K562 (cell line): Measurements from ENCODE around the gene CIAO1. TPM values are rescaled to one million over a fixed set of nuclear protein-coding genes. Genes with fewer than 3 reads are reported as not detected.
A peak's percentile ranks its signal among the peaks of the same experiment; 100 is the strongest.

Experiments used
- CBX8 ChIP-seq: fragments of 200-600 bp; sonication (generic); IDR thresholded peaks from 2 replicates; pipeline ENCODE4 v1.6.1; 2012; ENCODE audit warnings: borderline replicate concordance, mixed run types, low read depth, mild to moderate bottlenecking, moderate library complexity, mixed read lengths, low read length, control low read depth, inconsistent platforms; ENCODE audit not compliant: poor library complexity, severe bottlenecking; ENCODE audit errors: extremely low read depth
- CHD1 ChIP-seq: fragments of 200-600 bp; sonication (generic); IDR thresholded peaks from one replicate; pipeline ENCODE4 v1.6.1; 2012; ENCODE audit warnings: mild to moderate bottlenecking, moderate library complexity, low read length, inconsistent platforms
- CUX1 ChIP-seq: fragments of 200-800 bp; sonication (Bioruptor generic); IDR thresholded peaks from 2 replicates; pipeline ENCODE4 v1.6.1; 2016; ENCODE audit warnings: missing genetic modification characterization, missing compliant biosample characterization
- GTF2E2 ChIP-seq: fragments of 200-800 bp; sonication (Bioruptor generic); IDR thresholded peaks from 2 replicates; pipeline ENCODE4 v1.6.1; 2016; ENCODE audit warnings: missing genetic modification characterization, missing compliant biosample characterization
- HMG20B ChIP-seq: fragments of 250-450 bp; sonication (Bioruptor Pico); IDR thresholded peaks from 2 replicates; pipeline ENCODE4 v1.5.0; 2021; ENCODE audit warnings: mild to moderate bottlenecking
- POLR2AphosphoS2 ChIP-seq: IDR thresholded peaks from 2 replicates; pipeline ENCODE4 v1.6.1; 2012; ENCODE audit warnings: low read length, improper control_type of control experiment
- PTBP1 ChIP-seq: fragments of 200-400 bp; formaldehyde crosslinking; IDR thresholded peaks from 2 replicates; pipeline ENCODE4 v1.6.1; 2017; ENCODE audit warnings: low read depth, low read length
- SMAD1 ChIP-seq: fragments of 150-350 bp; IDR thresholded peaks from 2 replicates; pipeline ENCODE4 v1.6.1; 2014; ENCODE audit warnings: low read length, low read depth; ENCODE audit not compliant: partially characterized antibody
- SMAD4 ChIP-seq: fragments of 250-450 bp; sonication (Bioruptor Pico); conservative IDR thresholded peaks from 2 replicates; pipeline ENCODE4 v1.8.0; 2021; ENCODE audit warnings: inconsistent platforms, mild to moderate bottlenecking, moderate library complexity
- SRSF1 ChIP-seq: fragments of 200-400 bp; formaldehyde crosslinking; IDR thresholded peaks from 2 replicates; pipeline ENCODE4 v1.6.1; 2017; ENCODE audit warnings: mild to moderate bottlenecking, low read depth, low read length, moderate library complexity
- STAT6 ChIP-seq: sonication (generic); formaldehyde crosslinking; IDR thresholded peaks from 2 replicates; pipeline ENCODE4 v1.8.1; 2023; ENCODE audit warnings: mild to moderate bottlenecking, missing genetic modification reagents
- ZMIZ1 ChIP-seq, 2 experiments: fragments of 150-350 bp in 1 of 2; IDR thresholded peaks; 2 replicates each; pipeline ENCODE4 v1.6.1; 2012 to 2016; ENCODE audit warnings: low read depth in 2 of 2, low read length in 2 of 2, mild to moderate bottlenecking in 1 of 2, moderate library complexity in 1 of 2
- ZNF175 ChIP-seq: fragments of 200-800 bp; sonication (Bioruptor generic); IDR thresholded peaks from 2 replicates; pipeline ENCODE4 v1.6.1; 2016; ENCODE audit warnings: low read depth, mild to moderate bottlenecking, missing genetic modification characterization, missing compliant biosample characterization
- ZNF780A ChIP-seq: fragments of 250-450 bp; sonication (Bioruptor Pico); IDR thresholded peaks from 2 replicates; pipeline ENCODE4 v1.5.0; 2021; ENCODE audit warnings: mild to moderate bottlenecking
- polyA plus RNA-seq, 8 experiments: library from polyadenylated mRNA; depleted of rRNA in 4 of 8; stranded (reverse) in 5 of 8; unstranded in 3 of 8; fragments of >200 nt; fragmentation: Nextera tagmentation in 2 of 8; fragmentation: Illumina TruSeq in 1 of 8; extraction: Ambion mirVana in 2 of 8; extraction: Trizol in 1 of 8; gene quantifications; 2 replicates each; pipeline versions ENCODE4 v1.2.1 to v1.2.3, GENCODE V29; 2011 to 2014; ENCODE audit warnings: inconsistent platforms in 1 of 8, missing spikeins in 1 of 8
- total RNA-seq, 7 experiments: library from RNA; depleted of rRNA in 6 of 7; stranded (reverse); fragments of >200 nt in 6 of 7; fragmentation: Illumina TruSeq in 2 of 7; extraction: Trizol in 2 of 7; gene quantifications; 2 replicates each; pipeline versions ENCODE4 v1.2.1 to v1.2.3, GENCODE V29; 2011 to 2021; ENCODE audit warnings: low replicate concordance in 1 of 7

Gene CIAO1
- total and polyA plus RNA-seq, 9 of the 15 experiments (the other 6 are each of a cell fraction or from before 2014, with no cell fraction given): 11.4 to 156 (median 92.8) TPM

- TF ChIP-seq CUX1 (no peak), PTBP1 (peak; percentile 8; the same call in 1 of the 2 replicates), GTF2E2 (tag) (peak; percentile 95; the same call in 1 of the 2 replicates), ZNF175 (CRISPR knock-in tag) (peak; percentile 83; the same call in 1 of the 2 replicates), HMG20B (CRISPR knock-in tag) (no peak), STAT6 (peak; percentile 90; the same call in 1 of the 2 replicates), SRSF1 (no peak), SMAD1 (peak; percentile 59), ZNF780A (no peak), CBX8 (no peak), ZMIZ1 (IDR thresholded peaks at IDR 0.05; ENCODE audit: low read depth in 2 of 2, low read length in 2 of 2) (no peak), SMAD4 (CRISPR knock-in tag) (peak; percentile 35; the same call in 1 of the 2 replicates), POLR2AphosphoS2 (no peak; the same call in 1 of the 2 replicates), CHD1 (peak; percentile 28)
Measured at GRCh38 chr2:96305091-96305978, 39.3 kb downstream of the CIAO1 start, which contains the start of gene SNRNP200 (continued).
